Measurements from ENCODE around the gene YPEL3.

DNA sequence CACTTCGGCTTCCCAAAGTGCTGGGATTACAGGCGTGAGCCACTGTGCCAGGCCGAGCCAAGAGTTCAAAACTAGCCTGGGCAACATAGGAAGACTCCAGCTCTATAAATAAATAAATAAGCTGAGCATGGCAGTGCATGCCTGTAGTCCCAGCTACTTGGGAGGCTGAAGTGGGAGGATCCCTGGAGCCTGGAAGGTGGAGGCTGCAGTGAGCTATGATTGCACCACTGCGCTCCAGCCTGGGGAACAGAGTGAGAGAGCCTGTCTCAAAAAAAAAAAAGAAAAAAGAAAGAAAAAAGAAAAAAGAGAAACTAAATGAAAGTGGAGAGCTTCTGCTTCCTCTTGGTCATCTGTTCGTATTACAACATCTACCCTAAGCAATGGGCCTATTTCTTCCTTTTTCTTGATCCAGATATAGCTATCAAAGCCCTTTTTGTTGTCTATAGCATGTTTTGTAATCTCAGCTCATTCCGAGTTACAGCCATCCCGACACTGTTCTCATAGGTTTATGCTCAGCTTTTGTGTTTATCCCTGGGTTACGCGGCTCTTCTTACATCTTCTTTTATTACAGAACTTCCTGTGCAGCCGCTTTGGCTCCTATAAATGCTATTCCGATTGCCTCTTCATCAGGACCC lies 41.1 kb upstream of the YPEL3 start:
- TF ChIP-seq POLR2A (IDR thresholded peaks at IDR 0.05; ENCODE audit: low read depth, low read length) (no peak), POLR2AphosphoS5 (IDR thresholded peaks at IDR 0.05; ENCODE audit: low read depth, low read length) (no peak), TAF1 (IDR thresholded peaks at IDR 0.05; ENCODE audit: low read depth, low read length) (no peak)

Data from GM12891 (cell line).